HepG2 (cell line): ENCODE data around the gene IL33. TPM values are rescaled to one million over a fixed set of nuclear protein-coding genes. Genes with fewer than 3 reads are reported as not detected.

Source experiments
- ATAC-seq: fragments of 200-7000 bp; cut with Tn5 transposase; 3 replicates; pipeline ENCODE4 v1.9.1; 2020; ENCODE audit warnings: mild to moderate bottlenecking, moderate library complexity
- BruUV-seq: library from RNA; stranded (reverse); fragments of 400-500 nt; replicated peaks from 2 replicates; lab custom pipeline; 2021; lab: Mats Ljungman, UMichigan
- CTCF ChIA-PET: fragments of 300-600 bp; formaldehyde crosslinking; extraction: SDS; loops from one replicate; lab custom pipeline; 2021; ENCODE audit warnings: low total read pairs, inconsistent platforms, low intra/inter-chr PET ratio; lab: Yijun Ruan, JAX
- POLR2A ChIA-PET: fragments of 350-600 bp; sonication (Branson Sonifier 250); formaldehyde crosslinking; loops from one replicate; lab custom pipeline; 2020; ENCODE audit warnings: antibody characterized with exemption, inconsistent platforms; lab: Yijun Ruan, JAX
- DNase-seq: peaks from one replicate; pipeline ENCODE4 v3.0.0-alpha.2; 2015; ENCODE audit warnings: low spot score
- FAIRE-seq: peaks from 3 replicates; lab custom pipeline; 2011; peaks lifted over from hg19 to GRCh38; lab: Jason Lieb, UNC
- H2AFZ ChIP-seq: one replicate; pipeline ENCODE4 v1.6.1; 2011; ENCODE audit warnings: low read length, inconsistent platforms
- H3K27ac ChIP-seq: fragments of 300-600 bp; 3 replicates; pipeline ENCODE4 v1.8.0; 2011; ENCODE audit warnings: mixed run types, mild to moderate bottlenecking, mixed read lengths, low read length, inconsistent platforms; ENCODE audit not compliant: insufficient read depth; ENCODE audit errors: extremely low read length
- H3K27me3 ChIP-seq, 2 experiments: fragments of 200-600 bp in 1 of 2; 2 replicates in 1 of 2; 3 replicates in 1 of 2; pipeline versions ENCODE4 v1.6.0 to v1.8.0; 2011; ENCODE audit warnings: low read length in 2 of 2, mild to moderate bottlenecking in 2 of 2, moderate library complexity in 2 of 2, inconsistent platforms in 1 of 2; ENCODE audit not compliant: insufficient read depth in 2 of 2, control insufficient read depth in 1 of 2
- H3K36me3 ChIP-seq, 2 experiments: fragments of 200-600 bp in 1 of 2; replicated peaks in 1 of 2; 2 replicates in 1 of 2; 3 replicates in 1 of 2; pipeline versions ENCODE4 v1.5.1 to v1.8.0; 2011; ENCODE audit warnings: low read length in 2 of 2, inconsistent platforms in 1 of 2; ENCODE audit not compliant: insufficient read depth in 2 of 2, control insufficient read depth in 1 of 2
- H3K4me1 ChIP-seq: 2 replicates; pipeline ENCODE4 v1.5.1; 2012; ENCODE audit warnings: low read length, inconsistent platforms; ENCODE audit not compliant: insufficient read depth
- H3K4me2 ChIP-seq: 2 replicates; pipeline ENCODE4 v1.6.0; 2011; ENCODE audit warnings: low read depth, low read length, inconsistent platforms
- H3K4me3 ChIP-seq, 3 experiments: fragments of 200-600 bp in 1 of 3; sonication (generic), shearing (Covaris generic) in 1 of 3; replicated peaks in 1 of 3; 2 replicates each; pipeline ENCODE4 v1.5.1; 2011 to 2016; ENCODE audit warnings: low read length in 3 of 3, inconsistent platforms in 2 of 3, low read depth in 2 of 3, mild to moderate bottlenecking in 2 of 3, control low read depth in 1 of 3, mixed read lengths in 1 of 3; ENCODE audit not compliant: insufficient read depth in 1 of 3
- H3K79me2 ChIP-seq: one replicate; pipeline ENCODE4 v1.6.1; 2011; ENCODE audit warnings: low read length, inconsistent platforms; ENCODE audit not compliant: insufficient read depth
- H3K9ac ChIP-seq: 2 replicates; pipeline ENCODE4 v1.6.0; 2011; ENCODE audit warnings: mild to moderate bottlenecking, low read depth, low read length, inconsistent platforms; ENCODE audit not compliant: insufficient read depth
- H3K9me3 ChIP-seq: 2 replicates; pipeline ENCODE4 v1.5.1; 2012; ENCODE audit warnings: mild to moderate bottlenecking, low read length
- H4K20me1 ChIP-seq: 2 replicates; pipeline ENCODE4 v1.6.0; 2011; ENCODE audit warnings: inconsistent platforms, mild to moderate bottlenecking, low read length, moderate library complexity; ENCODE audit not compliant: insufficient read depth
- GRHL1 ChIP-seq: sonication (generic); formaldehyde crosslinking; conservative IDR thresholded peaks from 2 replicates; pipeline ENCODE4 v1.8.0; 2022; ENCODE audit warnings: missing genetic modification reagents
- MTF2 ChIP-seq: sonication (generic); formaldehyde crosslinking; IDR thresholded peaks from 2 replicates; pipeline ENCODE4 v1.5.0; 2020; ENCODE audit warnings: missing genetic modification reagents, borderline replicate concordance
- MYC ChIP-seq: sonication (generic); formaldehyde crosslinking; IDR thresholded peaks from 2 replicates; pipeline ENCODE4 v1.9.0; 2021; ENCODE audit warnings: missing genetic modification reagents, borderline replicate concordance
- POLR2AphosphoS2 ChIP-seq: IDR thresholded peaks from 2 replicates; pipeline ENCODE4 v1.6.1; 2011; ENCODE audit warnings: low read depth, low read length, improper control_type of control experiment
- TEF ChIP-seq: sonication (generic); formaldehyde crosslinking; IDR thresholded peaks from 2 replicates; pipeline ENCODE4 v1.5.0; 2020; ENCODE audit warnings: missing genetic modification reagents
- ZNF280B ChIP-seq: sonication (generic); formaldehyde crosslinking; IDR thresholded peaks from 2 replicates; pipeline ENCODE4 v1.5.0; 2020; ENCODE audit warnings: missing genetic modification reagents, mild to moderate bottlenecking, borderline replicate concordance
- ZNF331 ChIP-seq: sonication (generic); formaldehyde crosslinking; IDR thresholded peaks from 2 replicates; pipeline ENCODE4 v1.4.0; 2020; ENCODE audit warnings: missing genetic modification reagents
- ZNF333 ChIP-seq: sonication (generic); formaldehyde crosslinking; IDR thresholded peaks from 2 replicates; pipeline ENCODE4 v1.4.0; 2020; ENCODE audit warnings: mild to moderate bottlenecking, missing genetic modification reagents, borderline replicate concordance
- WGBS: methylation state at CpG from one replicate; pipeline ENCODE4 v1.1.6; 2017; ENCODE audit warnings: low lambda C conversion rate; 5-methylcytosine and 5-hydroxymethylcytosine counted together
- in situ Hi-C: cut with HindIII; loops from 2 replicates; pipeline ENCODE4 v1.10.0; 2017; ENCODE audit warnings: low pct_unique_long_range_greater_than_20kb; ENCODE audit not compliant: extremely low pct_ligation_motif_present
- intact Hi-C: fragments of 100-400 bp; cut with micrococcal nuclease; formaldehyde crosslinking; loops from one replicate; pipeline ENCODE4 v1.10.0; 2022; ENCODE audit not compliant: unreplicated experiment
- polyA plus RNA-seq, 8 experiments: library from polyadenylated mRNA; depleted of rRNA in 3 of 8; stranded (reverse) in 7 of 8; unstranded in 1 of 8; fragments of >200 nt; fragmentation: Illumina TruSeq in 4 of 8; extraction: Trizol in 4 of 8; gene quantifications; 2 replicates each; pipeline versions ENCODE4 v1.2.1 to v1.2.3, GENCODE V29; 2011 to 2016; ENCODE audit warnings: low read depth in 4 of 8, missing spikeins in 1 of 8, mixed read lengths in 1 of 8; ENCODE audit not compliant: insufficient read depth in 1 of 8
- total RNA-seq, 5 experiments: library from RNA; depleted of rRNA; stranded (reverse); fragments of >200 nt; fragmentation: Illumina TruSeq; extraction: Trizol; gene quantifications; 2 replicates each; pipeline ENCODE4 v1.2.3, GENCODE V29; 2016; ENCODE audit warnings: low read depth in 1 of 5

IL33 gene
- total and polyA plus RNA-seq, 2 of the 13 experiments (the other 11 are each of a cell fraction or from before 2014, with no cell fraction given) = 0.05 TPM; not detected in 1

- no peaks in the 10 kb centered on the region for H3K4me1 ChIP-seq
- H4K20me1 ChIP-seq = no peaks in the 10 kb centered on the region
- no peaks in the 10 kb centered on the region for H3K9me3 ChIP-seq
- no peak overlapping the region for H3K9ac ChIP-seq
- POLR2A ChIA-PET = no interaction called here
- H3K4me3 ChIP-seq = no peak overlapping the region
- H3K36me3 ChIP-seq = no peaks in the 10 kb centered on the region
- no peak overlapping the region for H2AFZ ChIP-seq
- DNase-seq = no peak
- 0% methylated on average over 1 of the region's 1 CpG for WGBS
- no TSS peak for BruUV-seq
- in situ Hi-C loops (no loop called here), intact Hi-C loops (no loop called here)
- H3K27me3 ChIP-seq = peaks cover 1 to 15% of the 10 kb centered on the region in 2 experiments; a peak in 3 of 5 replicates
- no peak overlapping the region for H3K27ac ChIP-seq
- no peak for ATAC-seq
- no peak for TF ChIP-seq TEF (CRISPR knock-in tag)
- no peak for TF ChIP-seq MYC
- TF ChIP-seq ZNF280B (CRISPR knock-in tag) = no peak
- no peak for TF ChIP-seq MTF2 (CRISPR knock-in tag)
- no peak for TF ChIP-seq POLR2AphosphoS2
- no peak for TF ChIP-seq ZNF333 (CRISPR knock-in tag)
- no peak for TF ChIP-seq GRHL1 (CRISPR knock-in tag)
- no peak for TF ChIP-seq ZNF331 (CRISPR knock-in tag)
- CTCF ChIA-PET = no interaction called here
- no peak overlapping the region for H3K4me2 ChIP-seq
- H3K79me2 ChIP-seq = no peaks in the 10 kb centered on the region
- FAIRE-seq = no peak
These were observed 14.0 kb downstream of the IL33 start for GRCh38 chr9:6229619-6230018.
